HepG2 (cell line): ENCODE data around the gene UQCR11. TPM values are rescaled to one million over a fixed set of nuclear protein-coding genes. Genes with fewer than 3 reads are reported as not detected.
A peak's percentile ranks its signal among the peaks of the same experiment; 100 is the strongest.

Experiments
- ADNP ChIP-seq: sonication (generic); formaldehyde crosslinking; IDR thresholded peaks from 2 replicates; pipeline ENCODE4 v1.4.0; 2020; ENCODE audit warnings: missing genetic modification reagents
- AGO1 ChIP-seq: fragments of 200-400 bp; formaldehyde crosslinking; IDR thresholded peaks from 2 replicates; pipeline ENCODE4 v1.6.1; 2017; ENCODE audit warnings: mild to moderate bottlenecking, low read depth, low read length, moderate library complexity; ENCODE audit not compliant: poor library complexity, severe bottlenecking
- ATF5 ChIP-seq: sonication (generic); formaldehyde crosslinking; IDR thresholded peaks from 2 replicates; pipeline ENCODE4 v1.4.0; 2020; ENCODE audit warnings: mild to moderate bottlenecking, low read depth, missing genetic modification reagents
- BRCA1 ChIP-seq: sonication (generic); formaldehyde crosslinking; IDR thresholded peaks from 2 replicates; pipeline ENCODE4 v1.4.0; 2020; ENCODE audit warnings: missing genetic modification reagents
- DRAP1 ChIP-seq: IDR thresholded peaks from 2 replicates; pipeline ENCODE4 v1.6.1; 2016; ENCODE audit warnings: missing genetic modification reagents, missing compliant biosample characterization
- HDAC2 ChIP-seq: sonication (generic); formaldehyde crosslinking; IDR thresholded peaks from 2 replicates; pipeline ENCODE4 v1.4.0; 2020; ENCODE audit warnings: missing genetic modification reagents
- MAZ ChIP-seq, 2 experiments: sonication (generic) in 1 of 2; formaldehyde crosslinking in 1 of 2; IDR thresholded peaks; 2 replicates each; pipeline versions ENCODE4 v1.5.0 to v1.6.1; 2012 to 2020; ENCODE audit warnings: low read depth in 2 of 2, mild to moderate bottlenecking in 2 of 2, borderline replicate concordance in 1 of 2, improper control_type of control experiment in 1 of 2, low read length in 1 of 2, missing genetic modification reagents in 1 of 2, moderate library complexity in 1 of 2
- PHF20 ChIP-seq: sonication (generic); formaldehyde crosslinking; IDR thresholded peaks from 2 replicates; pipeline ENCODE4 v1.5.0; 2020; ENCODE audit warnings: mild to moderate bottlenecking, missing genetic modification reagents
- POLR2G ChIP-seq: fragments of 200-400 bp; formaldehyde crosslinking; IDR thresholded peaks from 2 replicates; pipeline ENCODE4 v1.6.1; 2018; ENCODE audit warnings: mild to moderate bottlenecking, low read depth, low read length, moderate library complexity
- SRSF9 ChIP-seq: fragments of 200-400 bp; formaldehyde crosslinking; IDR thresholded peaks from 2 replicates; pipeline ENCODE4 v1.6.1; 2018; ENCODE audit warnings: borderline replicate concordance, mild to moderate bottlenecking, low read depth, low read length; ENCODE audit not compliant: insufficient read depth, poor library complexity, severe bottlenecking
- TBP ChIP-seq: sonication (generic); formaldehyde crosslinking; IDR thresholded peaks from 2 replicates; pipeline ENCODE4 v1.5.0; 2020; ENCODE audit warnings: missing genetic modification reagents
- ZBTB34 ChIP-seq: sonication (generic); formaldehyde crosslinking; IDR thresholded peaks from 2 replicates; pipeline ENCODE4 v1.8.0; 2022; ENCODE audit warnings: mild to moderate bottlenecking, missing genetic modification reagents
- ZFP62 ChIP-seq: sonication (generic); formaldehyde crosslinking; IDR thresholded peaks from 2 replicates; pipeline ENCODE4 v1.4.0; 2020; ENCODE audit warnings: missing genetic modification reagents
- ZHX1 ChIP-seq: sonication (generic); formaldehyde crosslinking; IDR thresholded peaks from 2 replicates; pipeline ENCODE4 v1.8.1; 2022; ENCODE audit warnings: low read depth, mild to moderate bottlenecking, missing genetic modification reagents
- ZNF280B ChIP-seq: sonication (generic); formaldehyde crosslinking; IDR thresholded peaks from 2 replicates; pipeline ENCODE4 v1.5.0; 2020; ENCODE audit warnings: missing genetic modification reagents, mild to moderate bottlenecking, borderline replicate concordance
- ZNF34 ChIP-seq: sonication (generic); formaldehyde crosslinking; IDR thresholded peaks from 2 replicates; pipeline ENCODE4 v1.4.0; 2020; ENCODE audit warnings: mild to moderate bottlenecking, missing genetic modification reagents, borderline replicate concordance
- ZNF432 ChIP-seq: sonication (generic); formaldehyde crosslinking; IDR thresholded peaks from 2 replicates; pipeline ENCODE4 v1.5.0; 2020; ENCODE audit warnings: missing genetic modification reagents, mild to moderate bottlenecking, borderline replicate concordance
- ZNF607 ChIP-seq: sonication (generic); formaldehyde crosslinking; IDR thresholded peaks from 2 replicates; pipeline ENCODE4 v1.5.1; 2020; ENCODE audit warnings: missing genetic modification reagents, mild to moderate bottlenecking, borderline replicate concordance
- polyA plus RNA-seq, 8 experiments: library from polyadenylated mRNA; depleted of rRNA in 3 of 8; stranded (reverse) in 7 of 8; unstranded in 1 of 8; fragments of >200 nt; fragmentation: Illumina TruSeq in 4 of 8; extraction: Trizol in 4 of 8; gene quantifications; 2 replicates each; pipeline versions ENCODE4 v1.2.1 to v1.2.3, GENCODE V29; 2011 to 2016; ENCODE audit warnings: low read depth in 4 of 8, missing spikeins in 1 of 8, mixed read lengths in 1 of 8; ENCODE audit not compliant: insufficient read depth in 1 of 8
- total RNA-seq, 5 experiments: library from RNA; depleted of rRNA; stranded (reverse); fragments of >200 nt; fragmentation: Illumina TruSeq; extraction: Trizol; gene quantifications; 2 replicates each; pipeline ENCODE4 v1.2.3, GENCODE V29; 2016; ENCODE audit warnings: low read depth in 1 of 5

Gene UQCR11
- total and polyA plus RNA-seq, 2 of the 13 experiments (the other 11 are each of a cell fraction or from before 2014, with no cell fraction given), result 125 to 214 TPM

- TF ChIP-seq ZNF280B, result no peak
- no peak for TF ChIP-seq SRSF9
- no peak for TF ChIP-seq ZNF432 (CRISPR knock-in tag)
- 0 out of 2 replicates have a peak, but pooled peaks have one; percentile 58 for TF ChIP-seq ZHX1 (CRISPR knock-in tag)
- TF ChIP-seq AGO1, result peak; percentile 60
- no peak for TF ChIP-seq ATF5 (CRISPR knock-in tag)
- peak; percentile 97 for TF ChIP-seq MAZ (IDR thresholded peaks at IDR 0.05; ENCODE audit: borderline replicate concordance, low read depth, low read length)
- peak; percentile 83 for TF ChIP-seq MAZ (CRISPR knock-in tag; IDR thresholded peaks at IDR 0.05; ENCODE audit: low read depth)
- TF ChIP-seq ZFP62 (CRISPR knock-in tag), result no peak
- TF ChIP-seq BRCA1, result peak; percentile 68; the same call in 1 of the 2 replicates
- no peak for TF ChIP-seq TBP (CRISPR knock-in tag)
- TF ChIP-seq ZBTB34, result no peak
- TF ChIP-seq POLR2G, result peak; percentile 64; the same call in 1 of the 2 replicates
- TF ChIP-seq DRAP1 (CRISPR knock-in tag), result peak; percentile 44
- TF ChIP-seq ADNP (CRISPR knock-in tag), result peak; percentile 81; the same call in 1 of the 2 replicates
- TF ChIP-seq PHF20 (CRISPR knock-in tag), result peak; percentile 57
- no peak for TF ChIP-seq ZNF34
- no peak for TF ChIP-seq ZNF607 (CRISPR knock-in tag)
- peak; percentile 36; the same call in 1 of the 2 replicates for TF ChIP-seq HDAC2 (CRISPR knock-in tag)
These were observed 47.4 kb upstream of the UQCR11 start, which contains the start of gene TCF3 (continued) for GRCh38 chr19:1652471-1653299.
